RWPE1 (cell line): ENCODE measurements around the gene SAMD4A.

Experiments used
- CTCF ChIA-PET: fragments of 350-600 bp; sonication (Branson Sonifier 250); formaldehyde crosslinking; extraction: SDS; loops from one replicate; lab custom pipeline; 2021; lab: Yijun Ruan, JAX
- POLR2A ChIA-PET: fragments of 400-600 bp; formaldehyde crosslinking; extraction: SDS; loops from one replicate; lab custom pipeline; 2020; ENCODE audit warnings: antibody characterized with exemption; ENCODE audit not compliant: low non-redundant PET; lab: Yijun Ruan, JAX
- DNase-seq: peaks from one replicate; pipeline ENCODE4 v3.0.0; 2012; ENCODE audit warnings: low spot score
- H3K27ac ChIP-seq: fragments of 450-650 bp; 2 replicates; pipeline ENCODE4 v1.5.1; 2017
- TF ChIP-seq, protein P1 (sequence below): fragments of 450-650 bp; conservative IDR thresholded peaks from 2 replicates; pipeline ENCODE4 v1.5.1; 2017; ENCODE audit warnings: low read depth, mild to moderate bottlenecking

The SAMD4A gene

DNA sequence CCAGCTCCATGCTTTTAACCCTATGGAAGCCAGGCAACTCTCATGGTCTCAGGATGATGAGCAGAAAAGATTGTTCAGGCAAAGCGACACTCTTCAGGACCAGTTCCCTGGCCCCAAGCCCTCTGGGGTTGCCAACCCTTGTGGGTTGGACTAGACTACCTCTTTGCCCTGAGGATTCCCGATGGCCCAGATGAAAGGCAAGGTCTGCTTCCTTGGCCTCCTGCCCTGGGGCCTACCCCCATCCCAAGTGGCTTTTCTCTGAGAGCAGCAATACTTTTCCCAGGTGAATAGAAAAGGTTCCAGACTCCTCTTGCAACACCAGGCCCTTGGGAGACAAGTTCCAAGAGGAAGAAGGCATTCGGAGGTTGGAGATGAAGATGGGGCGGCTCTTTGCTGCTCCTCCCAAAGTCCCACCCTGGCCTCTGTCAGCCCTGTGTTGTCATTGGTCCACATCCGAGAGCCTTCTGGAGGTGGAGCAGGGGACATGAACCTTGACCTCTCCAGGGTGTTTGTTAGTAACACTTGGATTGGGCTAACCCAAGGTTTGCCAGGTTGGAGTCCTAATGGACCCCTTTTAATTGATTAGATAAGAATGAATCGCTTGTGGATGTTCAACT lies 204.6 kb downstream of the SAMD4A start:
- no peak for DNase-seq
- ChIA-PET POLR2A (no interaction called here), CTCF (interaction anchor here (1.5 kb wide), 1 partner anchor 80 kb away, joined by 5 read pairs; no protein-coding TSS in a partner anchor)
- H3K27ac ChIP-seq = peak overlapping the region; percentile 12; the same call in 1 of the 2 replicates
- TF ChIP-seq, protein P1, sequence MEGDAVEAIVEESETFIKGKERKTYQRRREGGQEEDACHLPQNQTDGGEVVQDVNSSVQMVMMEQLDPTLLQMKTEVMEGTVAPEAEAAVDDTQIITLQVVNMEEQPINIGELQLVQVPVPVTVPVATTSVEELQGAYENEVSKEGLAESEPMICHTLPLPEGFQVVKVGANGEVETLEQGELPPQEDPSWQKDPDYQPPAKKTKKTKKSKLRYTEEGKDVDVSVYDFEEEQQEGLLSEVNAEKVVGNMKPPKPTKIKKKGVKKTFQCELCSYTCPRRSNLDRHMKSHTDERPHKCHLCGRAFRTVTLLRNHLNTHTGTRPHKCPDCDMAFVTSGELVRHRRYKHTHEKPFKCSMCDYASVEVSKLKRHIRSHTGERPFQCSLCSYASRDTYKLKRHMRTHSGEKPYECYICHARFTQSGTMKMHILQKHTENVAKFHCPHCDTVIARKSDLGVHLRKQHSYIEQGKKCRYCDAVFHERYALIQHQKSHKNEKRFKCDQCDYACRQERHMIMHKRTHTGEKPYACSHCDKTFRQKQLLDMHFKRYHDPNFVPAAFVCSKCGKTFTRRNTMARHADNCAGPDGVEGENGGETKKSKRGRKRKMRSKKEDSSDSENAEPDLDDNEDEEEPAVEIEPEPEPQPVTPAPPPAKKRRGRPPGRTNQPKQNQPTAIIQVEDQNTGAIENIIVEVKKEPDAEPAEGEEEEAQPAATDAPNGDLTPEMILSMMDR = no peak

DNA sequence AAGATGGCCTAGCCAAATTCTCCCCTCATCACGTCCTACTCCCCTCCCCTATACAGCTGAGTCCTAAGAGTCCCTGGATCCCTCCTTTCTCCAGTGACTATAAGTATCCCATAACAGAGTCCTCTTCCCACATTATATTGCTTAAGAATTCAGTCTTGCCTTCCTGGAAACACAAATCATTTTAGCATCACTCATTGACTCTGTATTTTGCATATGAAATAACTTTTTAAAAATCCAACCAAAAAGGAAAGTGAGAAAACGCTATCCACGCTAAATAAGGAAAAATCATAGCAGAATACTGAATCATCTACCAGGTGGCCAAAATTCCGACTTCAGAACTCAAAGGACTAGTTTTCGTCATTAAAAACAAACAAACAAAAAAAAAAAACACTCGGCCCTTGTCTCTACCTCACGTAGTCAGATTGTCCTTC lies 205.5 kb downstream of the SAMD4A start:
- no peak overlapping the region for H3K27ac ChIP-seq
- CTCF ChIA-PET = interaction anchor here (0.6 to 2.0 kb wide), 6 partner anchors 10 to 208 kb away, joined by 3 to 17 read pairs (median 8); partner anchors contain the start of gene SAMD4A
- peak; percentile 13 for DNase-seq
- POLR2A ChIA-PET = no interaction called here
- TF ChIP-seq, protein P1 = no peak

DNA sequence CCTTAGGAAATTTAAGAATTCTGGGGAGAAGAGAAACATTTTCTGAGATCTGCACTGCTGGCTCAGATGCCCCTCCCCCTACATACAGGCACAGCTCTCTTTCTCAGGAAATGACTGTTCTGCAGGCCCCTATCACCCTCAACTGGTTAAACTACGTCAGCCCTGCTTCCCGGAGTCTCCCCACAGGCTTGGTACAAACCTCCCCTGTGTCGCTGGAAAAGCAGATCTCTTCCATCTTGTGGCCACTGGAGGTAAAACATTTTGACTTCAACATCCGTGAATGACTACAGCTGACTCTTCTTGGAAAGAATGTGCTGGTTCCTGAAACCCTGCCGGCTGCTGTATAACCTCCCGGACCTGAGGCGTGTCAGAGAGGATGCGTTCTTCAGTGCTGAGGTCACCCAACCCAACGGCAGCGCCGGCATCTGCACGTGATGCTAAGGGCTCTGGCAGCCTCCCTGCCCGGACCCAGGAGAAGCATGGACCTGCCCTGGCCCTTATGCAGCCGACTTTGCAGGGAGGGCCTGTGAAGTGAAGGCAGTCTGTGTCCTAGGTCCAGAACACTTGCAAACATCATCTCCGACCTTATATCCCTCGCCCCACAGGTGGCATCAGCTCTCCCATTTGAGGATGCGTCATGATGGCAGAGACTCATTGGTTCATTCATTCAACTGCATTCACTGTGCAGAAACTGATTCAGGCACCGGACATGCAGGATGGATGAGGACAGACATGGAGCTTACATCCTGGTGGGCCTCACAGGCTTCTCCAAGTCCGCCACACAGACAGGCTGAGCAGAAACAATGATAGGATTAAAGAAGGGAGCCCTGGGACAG lies 206.5 kb downstream of the SAMD4A start:
- DNase-seq = peak; percentile 99
- TF ChIP-seq, protein P1 = peak; percentile 74
- peak overlapping the region; percentile 86 for H3K27ac ChIP-seq
- ChIA-PET POLR2A (no interaction called here), CTCF (interaction anchor here (0.6 to 2.1 kb wide), 14 partner anchors 9 to 1141 kb away, joined by 3 to 17 read pairs (median 5); partner anchors contain the start of gene SAMD4A)

DNA sequence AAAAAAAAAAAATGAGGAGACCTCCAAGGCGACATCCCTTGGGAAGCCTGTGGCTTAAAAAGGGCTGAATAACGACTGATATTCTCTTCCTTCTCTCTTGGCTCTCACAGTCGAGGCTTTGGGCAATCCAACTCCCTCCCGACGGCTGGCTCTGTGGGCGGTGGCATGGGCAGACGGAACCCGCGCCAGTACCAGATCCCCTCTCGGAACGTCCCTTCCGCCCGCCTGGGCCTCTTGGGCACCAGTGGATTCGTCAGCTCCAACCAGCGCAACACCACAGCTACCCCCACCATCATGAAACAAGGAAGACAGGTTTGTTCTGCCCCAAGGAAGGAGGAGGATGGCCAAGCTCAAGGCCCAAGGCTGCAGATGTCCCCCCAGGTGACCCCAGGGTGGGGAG lies 207.9 kb downstream of the SAMD4A start:
- ChIA-PET CTCF (interaction anchor here (2.1 kb wide), 1 partner anchor 12 kb away, joined by 5 read pairs; no protein-coding TSS in a partner anchor), POLR2A (no interaction called here)
- H3K27ac ChIP-seq = peak overlapping the region; percentile 86
- DNase-seq = no peak
- TF ChIP-seq, protein P1 = no peak

DNA sequence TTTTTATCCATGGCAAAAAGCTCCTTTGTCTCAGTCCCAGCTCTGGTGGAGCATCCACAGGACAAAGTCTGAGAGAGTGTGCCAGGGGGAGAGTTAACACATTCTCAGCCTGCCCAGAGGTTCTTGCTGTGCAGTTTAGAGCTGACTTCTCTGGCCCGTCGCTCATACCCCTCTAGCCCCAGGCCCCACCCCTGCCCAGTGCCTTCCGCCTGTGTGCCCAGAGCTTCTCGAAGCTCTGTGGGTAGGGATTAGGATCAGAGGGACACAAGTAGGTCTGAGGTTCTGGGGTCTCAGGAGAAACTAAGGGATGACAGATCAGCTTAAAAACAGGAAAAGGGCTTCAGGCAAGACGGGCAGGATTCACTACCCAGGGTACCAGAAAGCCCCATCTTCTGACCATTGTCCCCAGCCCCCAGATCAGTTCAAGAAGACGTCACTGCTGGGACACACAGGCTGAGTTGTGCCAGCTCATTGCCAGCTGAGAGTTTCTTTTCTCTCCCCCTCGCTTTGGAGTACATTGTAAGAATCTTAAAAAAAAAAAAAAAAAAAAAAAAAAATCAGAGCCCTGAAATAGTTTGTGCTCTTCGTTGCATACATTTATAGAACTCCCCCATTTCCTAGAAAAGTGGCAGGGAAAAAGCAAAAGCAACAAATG lies 208.7 kb downstream of the SAMD4A start:
- POLR2A ChIA-PET = no interaction called here
- peak overlapping the region; percentile 86 for H3K27ac ChIP-seq
- CTCF ChIA-PET = interaction anchor here (0.5 to 2.1 kb wide), 2 partner anchors 12 to 70 kb away, joined by 3 to 5 read pairs; no protein-coding TSS in a partner anchor

More for the DNA sequence above, 208.7 kb downstream of the SAMD4A start:
- no peak for DNase-seq
- TF ChIP-seq, protein P1 = no peak
